ENCODE data around the gene SPINK7. TPM values are rescaled to one million over a fixed set of nuclear protein-coding genes. Genes with fewer than 3 reads are reported as not detected.

SPINK7 gene
- total RNA-seq, 1 donor from 2014 or later = not detected

- CTCF ChIA-PET = no interaction called here
Observed at GRCh38 chr5:148347706-148348105, 35.5 kb downstream of the SPINK7 start.

GRCh38 chr5:148352696-148353095 lies 40.5 kb downstream of the SPINK7 start:
- Mint-ChIP-seq H3K27me3 (peaks cover 2% of the 10 kb centered on the region), H3K4me1 (no peaks in the 10 kb centered on the region), H3K36me3 (ENCODE audit: low read depth) (no peaks in the 10 kb centered on the region), H3K9me3 (no peaks in the 10 kb centered on the region), H3K27ac (no peak overlapping the region), H3K4me3 (no peak overlapping the region)
- ChIA-PET POLR2A (no interaction called here), CTCF (no interaction called here)
- DNase-seq = no peak
- no peak for TF ChIP-seq CTCF (IDR thresholded peaks at IDR 0.05)
- intact Hi-C loops (cut with micrococcal nuclease) = no loop called here
- no peak for ATAC-seq (ENCODE audit: low read depth)

More at GRCh38 chr5:148347706-148348105, 35.5 kb downstream of the SPINK7 start:
- no peak for TF ChIP-seq CTCF (IDR thresholded peaks at IDR 0.05)
- DNase-seq = no peak
- no peaks in the 10 kb centered on the region for H3K27me3 Mint-ChIP-seq
- POLR2A ChIA-PET = no interaction called here
- no peak overlapping the region for H3K4me3 Mint-ChIP-seq
- H3K4me1 Mint-ChIP-seq = no peaks in the 10 kb centered on the region
- intact Hi-C loops (cut with micrococcal nuclease) = no loop called here
- no peaks in the 10 kb centered on the region for H3K36me3 Mint-ChIP-seq (ENCODE audit: low read depth)
- no peak overlapping the region for H3K27ac Mint-ChIP-seq
- no peaks in the 10 kb centered on the region for H3K9me3 Mint-ChIP-seq
- ATAC-seq (ENCODE audit: low read depth) = no peak

- intact Hi-C loops (cut with micrococcal nuclease) = no loop called here
- ChIA-PET POLR2A (no interaction called here), CTCF (no interaction called here)
- no peaks in the 10 kb centered on the region for H3K36me3 Mint-ChIP-seq (ENCODE audit: low read depth)
- no peak for ATAC-seq (ENCODE audit: low read depth)
- H3K27ac Mint-ChIP-seq = no peak overlapping the region
- TF ChIP-seq CTCF (IDR thresholded peaks at IDR 0.05) = no peak
- no peaks in the 10 kb centered on the region for H3K9me3 Mint-ChIP-seq
- no peak overlapping the region for H3K4me3 Mint-ChIP-seq
- no peaks in the 10 kb centered on the region for H3K4me1 Mint-ChIP-seq
- DNase-seq = no peak
- H3K27me3 Mint-ChIP-seq = peaks cover 2% of the 10 kb centered on the region
Observed at GRCh38 chr5:148353634-148354033, 41.4 kb downstream of the SPINK7 start.

- POLR2A ChIA-PET = no interaction called here
- no peak overlapping the region for H3K27ac Mint-ChIP-seq
- H3K4me3 Mint-ChIP-seq = no peak overlapping the region
- no peak for ATAC-seq (ENCODE audit: low read depth)
- no peak for TF ChIP-seq CTCF (IDR thresholded peaks at IDR 0.05)
- intact Hi-C loops (cut with micrococcal nuclease) = no loop called here
- peaks cover 6% of the 10 kb centered on the region for H3K36me3 Mint-ChIP-seq (ENCODE audit: low read depth)
- CTCF ChIA-PET = no interaction called here
- no peak for DNase-seq
- H3K9me3 Mint-ChIP-seq = peaks cover 8% of the 10 kb centered on the region
- no peaks in the 10 kb centered on the region for H3K4me1 Mint-ChIP-seq
- peaks cover 3% of the 10 kb centered on the region for H3K27me3 Mint-ChIP-seq
Observed at GRCh38 chr5:148364343-148364742, 52.1 kb downstream of the SPINK7 start.

Other genes starting within 250 kb of the SPINK7 start
- gene SPINK5, start 248.4 kb upstream of the SPINK7 start, total RNA-seq = not detected in 2 replicates
- gene SPINK14, start 143.9 kb upstream of the SPINK7 start, total RNA-seq = not detected in 2 replicates
- gene SPINK6, start 109.4 kb upstream of the SPINK7 start, total RNA-seq = not detected in 2 replicates
- not detected in 2 replicates for gene MARCOL, start 73.9 kb upstream of the SPINK7 start, total RNA-seq
- gene SPINK13, start 43.6 kb upstream of the SPINK7 start, total RNA-seq = not detected in 2 replicates
- gene SPINK9, start 23.1 kb downstream of the SPINK7 start, total RNA-seq = not detected in 2 replicates
- gene FBXO38, start 71.5 kb downstream of the SPINK7 start, total RNA-seq = 62.8 and 81.9 TPM in 2 replicates

Measured in activated B cell treated with CpG ODN at 0.5 μM for 24 hours (primary cell).